HepG2 (cell line): ENCODE measurements around the gene SEMA4C. TPM values are rescaled to one million over a fixed set of nuclear protein-coding genes. Genes with fewer than 3 reads are reported as not detected.
A peak's percentile ranks its signal among the peaks of the same experiment; 100 is the strongest.

Source experiments
- ATF7 ChIP-seq, 2 experiments: fragments of 450-650 bp in 1 of 2; sonication (generic) in 1 of 2; formaldehyde crosslinking in 1 of 2; IDR thresholded peaks; 2 replicates each; pipeline versions ENCODE4 v1.4.0 to v1.6.1; 2016 to 2020; ENCODE audit warnings: antibody characterized with exemption in 1 of 2, mild to moderate bottlenecking in 1 of 2, missing genetic modification reagents in 1 of 2
- HDAC2 ChIP-seq: sonication (generic); formaldehyde crosslinking; IDR thresholded peaks from 2 replicates; pipeline ENCODE4 v1.4.0; 2020; ENCODE audit warnings: missing genetic modification reagents
- ONECUT2 ChIP-seq: sonication (generic); formaldehyde crosslinking; IDR thresholded peaks from 2 replicates; pipeline ENCODE4 v1.4.0; 2020; ENCODE audit warnings: missing genetic modification reagents
- RBAK ChIP-seq: sonication (generic); formaldehyde crosslinking; IDR thresholded peaks from 2 replicates; pipeline ENCODE4 v1.5.1; 2020; ENCODE audit warnings: mild to moderate bottlenecking, missing genetic modification reagents
- RNF219 ChIP-seq: sonication (generic); formaldehyde crosslinking; IDR thresholded peaks from 2 replicates; pipeline ENCODE4 v1.5.0; 2020; ENCODE audit warnings: mild to moderate bottlenecking, missing genetic modification reagents
- SMARCC2 ChIP-seq: fragments of 450-650 bp; IDR thresholded peaks from 2 replicates; pipeline ENCODE4 v1.6.1; 2017; ENCODE audit warnings: antibody characterized with exemption, mild to moderate bottlenecking
- ZBTB38 ChIP-seq: sonication (generic); formaldehyde crosslinking; IDR thresholded peaks from 2 replicates; pipeline ENCODE4 v1.5.1; 2020; ENCODE audit warnings: mild to moderate bottlenecking, missing genetic modification reagents
- ZBTB7A ChIP-seq: sonication (generic); formaldehyde crosslinking; IDR thresholded peaks from 2 replicates; pipeline ENCODE4 v1.8.0; 2022; ENCODE audit warnings: mild to moderate bottlenecking, missing genetic modification reagents
- ZNF180 ChIP-seq: sonication (generic); formaldehyde crosslinking; IDR thresholded peaks from 2 replicates; pipeline ENCODE4 v1.4.0; 2020; ENCODE audit warnings: low read depth, missing genetic modification reagents, borderline replicate concordance
- ZNF234 ChIP-seq: sonication (generic); formaldehyde crosslinking; conservative IDR thresholded peaks from 2 replicates; pipeline ENCODE4 v1.5.1; 2020; ENCODE audit warnings: mild to moderate bottlenecking, missing genetic modification reagents
- ZNF251 ChIP-seq: sonication (generic); formaldehyde crosslinking; IDR thresholded peaks from 2 replicates; pipeline ENCODE4 v1.9.0; 2021; ENCODE audit warnings: mild to moderate bottlenecking, missing genetic modification reagents
- ZNF407 ChIP-seq: sonication (generic); formaldehyde crosslinking; IDR thresholded peaks from one replicate; pipeline ENCODE4 v1.5.1; 2020; ENCODE audit warnings: mild to moderate bottlenecking, missing genetic modification reagents; ENCODE audit errors: not compliant biosample characterization
- ZNF503 ChIP-seq: sonication (generic); formaldehyde crosslinking; IDR thresholded peaks from 2 replicates; pipeline ENCODE4 v1.4.0; 2020; ENCODE audit warnings: missing genetic modification reagents
- ZNF629 ChIP-seq: sonication (generic); formaldehyde crosslinking; conservative IDR thresholded peaks from 2 replicates; pipeline ENCODE4 v1.5.0; 2020; ENCODE audit warnings: missing genetic modification reagents
- ZNF780A ChIP-seq: sonication (generic); formaldehyde crosslinking; IDR thresholded peaks from 2 replicates; pipeline ENCODE4 v1.8.0; 2022; ENCODE audit warnings: mild to moderate bottlenecking, missing genetic modification reagents, moderate library complexity
- ZSCAN30 ChIP-seq: sonication (generic); formaldehyde crosslinking; IDR thresholded peaks from 2 replicates; pipeline ENCODE4 v1.5.0; 2020; ENCODE audit warnings: mild to moderate bottlenecking, missing genetic modification reagents
- polyA plus RNA-seq, 8 experiments: library from polyadenylated mRNA; depleted of rRNA in 3 of 8; stranded (reverse) in 7 of 8; unstranded in 1 of 8; fragments of >200 nt; fragmentation: Illumina TruSeq in 4 of 8; extraction: Trizol in 4 of 8; gene quantifications; 2 replicates each; pipeline versions ENCODE4 v1.2.1 to v1.2.3, GENCODE V29; 2011 to 2016; ENCODE audit warnings: low read depth in 4 of 8, missing spikeins in 1 of 8, mixed read lengths in 1 of 8; ENCODE audit not compliant: insufficient read depth in 1 of 8
- total RNA-seq, 5 experiments: library from RNA; depleted of rRNA; stranded (reverse); fragments of >200 nt; fragmentation: Illumina TruSeq; extraction: Trizol; gene quantifications; 2 replicates each; pipeline ENCODE4 v1.2.3, GENCODE V29; 2016; ENCODE audit warnings: low read depth in 1 of 5

SEMA4C gene
- total and polyA plus RNA-seq, 2 of the 13 experiments (the other 11 are each of a cell fraction or from before 2014, with no cell fraction given) = 25.9 to 46.6 TPM

GRCh38 chr2:96857667-96858372, 12.1 kb downstream of the SEMA4C start, which contains the start of gene ANKRD39 (continued):
- TF ChIP-seq SMARCC2 = no peak
- peak; percentile 37; the same call in 1 of the 2 replicates for TF ChIP-seq ZNF180
- no peak for TF ChIP-seq ZNF234 (CRISPR knock-in tag)
- peak; percentile 63; the same call in 1 of the 2 replicates for TF ChIP-seq ZBTB7A (CRISPR knock-in tag)
- no peak; the same call in 1 of the 2 replicates for TF ChIP-seq ZNF629 (CRISPR knock-in tag)
- TF ChIP-seq RBAK (CRISPR knock-in tag) = no peak
- 0 out of 2 replicates have a peak, but pooled peaks have one; percentile 44 for TF ChIP-seq ONECUT2 (CRISPR knock-in tag)
- TF ChIP-seq ZNF780A = no peak
- no peak for TF ChIP-seq RNF219 (CRISPR knock-in tag)
- TF ChIP-seq ZNF503 = peak; percentile 24
- peak; percentile 80; the same call in 1 of the 2 replicates for TF ChIP-seq ZBTB38 (CRISPR knock-in tag)
- TF ChIP-seq ZNF251 (CRISPR knock-in tag) = 0 out of 2 replicates have a peak, but pooled peaks have one; percentile 80
- no peak for TF ChIP-seq ZSCAN30 (CRISPR knock-in tag)
- TF ChIP-seq HDAC2 (CRISPR knock-in tag) = peak; percentile 61; the same call in 1 of the 2 replicates
- TF ChIP-seq ATF7 (IDR thresholded peaks at IDR 0.05) = no peak
- TF ChIP-seq ATF7 (CRISPR knock-in tag; IDR thresholded peaks at IDR 0.05) = no peak
- peak; percentile 70 for TF ChIP-seq ZNF407 (CRISPR knock-in tag)
